GM18870 (cell line): Measurements from ENCODE around the gene RNU4-1.

Experiments
- ATAC-seq: cut with Tn5 transposase; IDR thresholded peaks from one replicate; pipeline ENCODE4 v1.9.1; 2021; ENCODE audit warnings: moderate library complexity; ENCODE audit not compliant: unreplicated experiment

The RNU4-1 gene

DNA sequence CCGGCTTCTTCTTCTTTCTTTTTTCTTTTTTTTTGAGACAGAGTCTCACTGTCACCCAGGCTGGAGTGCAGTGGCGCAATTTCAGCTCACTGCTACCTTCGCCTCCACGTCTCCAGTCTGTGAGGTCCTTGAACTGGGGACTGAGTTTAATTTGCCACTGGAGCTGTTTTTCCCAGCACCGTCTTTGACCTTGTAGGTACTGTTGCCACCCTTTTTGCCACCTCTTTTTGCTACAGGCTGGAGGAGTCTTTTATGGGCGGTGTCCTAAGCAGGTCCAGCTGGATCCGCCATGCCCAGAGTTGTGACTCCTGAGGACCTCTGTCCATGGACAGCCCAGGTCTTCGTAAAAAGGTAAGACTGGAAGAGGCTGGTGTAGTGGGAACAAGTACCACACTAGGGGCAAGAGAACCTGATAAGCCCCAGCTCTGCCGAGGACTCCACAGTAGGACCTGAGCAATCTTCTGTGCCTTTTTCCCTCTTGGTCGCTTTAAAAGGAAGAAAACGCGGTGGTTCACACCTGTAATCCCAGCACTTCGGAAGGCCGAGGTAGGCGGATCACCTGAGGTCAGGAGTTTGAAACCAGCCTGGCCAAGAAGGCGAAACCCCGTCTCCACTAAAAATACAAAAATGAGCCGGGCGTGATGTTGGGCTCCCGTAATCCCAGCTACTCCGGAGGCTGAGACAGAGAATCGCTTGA is 2.3 kb downstream of the RNU4-1 start:
- ATAC-seq, result no peak

DNA sequence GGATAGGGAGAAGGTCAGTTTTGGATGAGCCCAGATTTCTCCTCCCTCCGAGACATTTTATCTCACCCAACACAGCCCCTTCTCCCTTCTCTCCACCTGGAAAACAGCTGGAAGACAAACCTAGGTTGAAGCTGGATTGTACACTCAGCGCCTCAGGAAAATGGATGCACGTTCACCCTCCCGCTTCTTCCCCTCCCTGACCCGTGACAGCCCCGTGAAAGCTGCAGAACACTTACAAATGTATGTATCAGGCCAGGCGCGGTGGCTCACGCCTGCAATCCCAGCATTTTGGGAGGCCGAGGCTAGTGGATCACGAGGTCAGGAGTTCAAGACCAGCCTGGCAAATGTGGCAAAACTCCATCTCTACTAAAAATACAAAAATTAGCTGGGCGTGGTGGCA is 5.5 kb downstream of the RNU4-1 start:
- no peak for ATAC-seq

DNA sequence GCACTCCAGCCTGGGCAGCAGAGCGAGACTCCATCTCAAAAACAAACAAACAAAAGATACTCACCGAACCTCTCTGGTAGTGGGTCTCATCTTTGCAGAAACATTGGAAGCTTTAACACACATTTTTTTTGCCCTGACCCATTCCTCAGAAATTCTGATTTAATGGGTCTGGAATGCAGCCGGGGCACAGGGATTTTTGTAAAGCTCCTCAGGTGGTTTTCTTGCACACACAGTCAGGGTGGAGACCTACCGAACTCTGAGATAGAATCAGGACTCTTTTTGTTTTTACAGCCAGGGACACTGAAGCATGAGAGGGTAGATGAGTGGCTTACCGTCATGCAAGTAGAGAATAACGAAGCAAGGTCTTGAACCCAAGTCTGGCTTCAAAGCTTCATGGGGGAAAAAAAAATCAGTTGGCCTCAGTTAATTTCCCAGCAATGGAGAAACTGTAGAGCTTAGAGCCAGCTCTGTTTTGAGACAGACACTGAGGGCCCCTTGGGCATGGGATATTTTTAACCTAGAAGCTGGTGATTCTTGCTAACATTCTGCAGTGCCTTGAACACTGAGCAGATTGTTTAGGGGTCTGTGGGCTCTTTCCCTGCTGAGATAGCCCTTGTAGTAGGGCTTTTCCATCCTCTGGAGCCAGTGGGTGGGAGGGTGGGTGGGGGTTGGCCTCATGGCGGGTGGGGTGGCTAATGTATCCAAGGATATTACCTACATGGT is 6.1 kb downstream of the RNU4-1 start:
- ATAC-seq, result no peak

DNA sequence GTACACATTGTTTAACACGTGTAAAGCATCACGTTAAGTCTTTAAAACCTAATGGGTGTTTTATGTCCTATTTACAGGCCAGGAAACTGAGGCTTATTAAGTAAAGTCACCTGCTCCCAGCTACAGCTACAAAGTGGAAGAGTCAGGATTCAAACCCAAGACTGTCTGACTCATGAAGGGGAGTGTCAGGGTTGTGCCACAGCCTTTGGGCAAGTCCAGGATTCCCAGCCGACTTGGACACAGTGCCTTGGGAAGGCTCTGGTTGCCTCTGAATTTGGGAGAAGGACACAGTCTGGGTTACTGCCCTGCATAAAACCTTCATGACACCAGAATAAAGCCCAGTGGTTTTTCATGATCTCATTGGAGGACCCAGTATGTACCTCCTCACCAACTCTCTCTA is 8.7 kb downstream of the RNU4-1 start:
- ATAC-seq, result no peak

DNA sequence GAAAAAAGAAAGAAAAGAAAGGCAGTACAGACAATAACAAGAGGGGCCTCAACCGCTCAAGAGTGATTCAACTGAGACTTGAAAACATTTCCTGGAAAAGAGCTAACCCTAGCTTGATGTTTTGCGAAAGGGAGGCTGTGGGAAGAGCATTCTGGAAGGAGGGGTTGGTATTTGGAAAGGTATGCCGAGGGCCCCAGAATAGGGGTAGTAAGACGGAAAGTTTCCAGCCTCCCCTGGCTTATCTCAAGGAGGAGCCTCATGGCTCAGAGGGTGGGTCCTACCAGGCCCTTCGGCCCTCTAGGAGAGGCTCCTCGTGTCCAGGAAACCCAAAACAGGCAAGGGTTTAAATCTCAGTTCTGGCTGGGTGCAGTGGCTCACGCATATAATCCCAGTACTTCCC is 9.7 kb downstream of the RNU4-1 start:
- ATAC-seq, result no peak

DNA sequence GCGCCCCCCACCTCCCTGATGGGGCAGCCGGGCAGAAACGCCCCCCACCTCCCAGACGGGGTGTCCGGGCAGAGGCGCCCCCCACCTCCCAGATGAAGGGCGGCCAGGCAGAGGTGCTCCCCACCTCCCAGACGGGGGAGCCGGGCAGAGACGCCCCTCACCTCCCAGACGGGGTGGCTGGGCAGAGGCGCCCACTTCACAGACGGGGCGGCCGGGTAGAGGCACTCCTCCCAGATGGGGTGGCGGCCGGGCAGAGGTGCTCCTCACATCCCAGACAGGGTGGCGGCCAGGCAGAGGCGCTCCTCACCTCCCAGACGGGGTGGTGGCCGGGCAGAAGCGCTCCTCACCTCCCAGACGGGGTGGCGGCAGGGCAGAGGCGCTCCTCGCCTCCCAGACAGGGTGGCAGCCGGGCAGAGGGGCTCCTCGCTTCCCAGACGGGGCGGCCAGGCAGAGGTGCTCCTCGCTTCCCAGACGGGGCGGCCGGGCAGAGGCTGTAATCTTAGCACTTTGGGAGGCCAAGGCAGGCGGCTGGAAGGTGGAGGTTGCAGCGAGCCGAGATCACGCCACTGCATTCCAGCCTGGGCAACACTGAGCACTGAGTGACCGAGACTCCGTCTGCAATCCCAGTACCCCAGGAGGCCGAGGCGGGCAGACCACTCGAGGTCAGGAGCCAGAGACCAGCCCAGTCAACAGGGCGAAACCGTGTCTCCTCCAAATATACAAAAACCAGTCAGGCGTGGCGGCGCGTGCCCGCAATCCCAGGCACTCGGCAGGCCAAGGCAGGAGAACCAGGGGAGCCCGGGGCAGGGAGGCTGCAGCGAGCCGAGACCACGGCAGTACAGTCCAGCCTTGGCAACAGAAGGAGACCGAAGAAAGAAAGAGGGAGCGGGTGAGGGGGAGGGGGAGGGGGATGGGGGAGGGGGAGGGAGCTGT is 14.6 kb downstream of the RNU4-1 start:
- no peak for ATAC-seq

DNA sequence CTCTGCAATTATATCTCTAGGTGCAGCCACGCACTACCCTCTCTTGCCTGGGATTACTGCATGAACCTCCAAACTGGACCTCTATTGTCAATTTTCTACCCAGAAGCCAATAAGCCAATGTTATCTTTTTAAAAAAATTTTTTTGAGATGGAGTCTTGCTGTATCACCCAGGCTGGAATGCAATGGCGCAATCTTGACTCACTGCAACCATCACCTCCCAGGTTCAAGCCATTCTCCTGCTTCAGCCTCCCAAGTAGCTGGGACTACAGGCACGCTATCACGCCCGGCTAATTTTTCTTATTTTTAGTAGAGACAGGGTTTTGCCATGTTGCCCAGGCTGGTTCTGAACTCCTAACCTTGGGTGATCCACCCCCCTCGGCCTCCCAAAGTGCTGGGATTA is 16.3 kb downstream of the RNU4-1 start:
- ATAC-seq, result no peak

DNA sequence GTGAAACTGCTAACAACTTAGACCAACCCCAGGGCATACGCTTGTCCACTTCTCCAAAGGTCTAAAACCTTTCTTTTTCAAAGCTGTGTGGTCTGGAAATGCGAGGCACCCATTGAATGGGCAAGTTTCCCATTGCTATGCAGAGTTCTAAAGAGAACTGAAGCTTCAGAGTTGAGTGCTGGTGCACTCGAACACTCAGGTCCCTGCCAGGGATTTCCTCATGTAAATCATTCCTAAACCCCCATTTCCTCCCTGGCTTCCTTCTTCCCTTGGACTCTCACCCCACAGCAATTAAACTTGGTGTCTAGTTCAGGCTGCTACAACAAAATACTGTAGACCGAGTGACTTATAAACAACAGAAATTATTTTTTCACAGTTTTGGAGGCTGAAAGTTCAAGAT is 25.3 kb downstream of the RNU4-1 start:
- ATAC-seq, result no peak

DNA sequence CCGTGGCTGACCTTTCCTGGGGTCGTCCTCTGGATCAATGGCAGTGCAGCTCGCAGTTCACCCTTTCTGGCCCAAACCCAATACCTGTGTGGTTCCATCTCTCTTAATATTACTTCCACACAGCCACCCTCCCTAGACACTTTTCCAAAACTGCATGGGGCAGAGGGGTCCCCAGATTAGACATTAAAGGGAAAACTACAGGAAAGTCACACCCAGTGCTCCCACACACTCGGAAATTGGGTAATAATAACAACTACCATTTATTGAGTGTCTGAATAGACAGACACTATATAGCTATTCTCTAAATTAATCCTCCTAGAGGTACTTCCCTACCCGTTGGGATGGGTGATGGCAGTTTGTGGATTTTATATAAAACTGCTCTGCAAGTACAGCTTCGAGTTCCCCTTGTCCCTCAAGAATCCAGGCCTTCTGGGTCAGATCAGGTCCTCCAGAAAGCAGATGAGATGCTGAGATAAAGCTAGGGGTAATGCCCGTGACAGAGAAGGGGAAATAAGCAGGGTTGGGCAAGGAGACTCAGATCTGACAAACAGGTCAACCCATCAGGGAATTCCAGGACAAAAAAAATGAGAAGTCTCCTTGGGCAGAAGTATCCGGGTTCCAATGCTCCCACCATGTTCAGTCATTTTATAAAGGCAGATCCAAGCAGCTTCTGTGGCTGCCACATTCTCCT is 26.7 kb downstream of the RNU4-1 start:
- no peak for ATAC-seq

DNA sequence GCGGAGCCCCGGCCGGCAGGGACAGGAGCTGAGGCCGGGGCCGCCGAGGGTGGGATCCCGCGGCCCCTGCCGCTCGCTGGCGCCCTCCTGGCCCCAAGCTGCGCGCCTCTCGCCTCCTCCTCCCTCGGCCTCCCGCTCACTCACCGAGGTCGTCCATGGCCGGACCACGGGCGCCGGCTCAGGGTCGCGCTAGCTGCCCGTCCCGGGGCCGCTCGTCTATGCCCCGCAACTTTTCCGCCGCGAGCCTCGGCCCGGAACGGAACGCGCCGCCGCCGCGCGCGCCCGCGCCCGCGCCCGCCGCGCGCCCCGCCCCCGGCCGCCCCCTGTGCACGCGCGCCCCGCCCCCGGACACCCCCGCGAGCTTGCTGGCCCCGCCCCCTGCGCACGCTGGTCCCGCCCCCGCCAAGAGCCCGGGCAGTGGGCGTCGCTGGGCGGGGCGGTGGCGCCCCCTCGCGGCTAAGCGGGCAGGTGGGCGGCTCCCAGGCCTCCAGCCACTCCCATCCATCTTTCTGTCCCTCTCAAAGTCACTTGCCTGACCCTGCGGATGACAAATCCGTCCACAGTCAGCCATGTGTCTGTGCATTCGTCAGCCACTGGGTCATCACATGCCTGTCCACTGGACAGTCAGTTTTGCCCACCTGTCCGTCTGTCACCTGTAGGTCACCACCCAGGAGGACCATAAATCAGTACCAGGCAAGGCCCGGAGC is 27.4 kb downstream of the RNU4-1 start, which contains the start of gene PXN:
TSS of gene PXN (minus strand) at position 258 of the 707 bp plus-strand sequence. CDS start at position 157, 101 bp downstream.
- no peak for ATAC-seq

DNA sequence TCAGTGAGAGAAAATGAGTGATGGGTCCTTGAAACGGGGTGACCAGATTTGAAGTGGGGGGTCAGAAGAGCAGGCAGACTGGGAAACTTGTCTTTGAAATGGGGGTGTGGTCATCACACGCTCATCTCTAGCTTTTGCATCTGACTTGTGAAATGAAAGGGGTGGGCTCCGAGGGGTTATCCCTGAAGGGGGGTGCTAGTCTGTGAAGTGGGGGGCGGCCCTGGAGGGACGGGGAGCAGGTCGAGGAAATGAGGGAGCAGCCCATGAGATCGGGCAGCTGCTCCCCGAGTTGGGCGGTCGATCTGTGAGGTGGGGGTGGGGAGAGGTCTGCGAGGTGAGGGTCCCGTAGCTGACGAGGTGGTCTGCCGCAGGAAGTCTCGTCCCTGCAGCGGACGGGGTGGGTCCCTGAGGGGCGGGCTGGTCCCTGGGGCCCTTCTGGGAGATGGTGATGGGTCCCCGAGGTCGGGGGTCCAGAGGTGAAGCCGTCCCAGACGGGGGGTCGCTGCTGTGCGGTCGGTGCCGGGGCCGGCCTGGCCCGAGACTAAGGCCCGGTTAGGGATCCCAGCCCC is 28.0 kb downstream of the RNU4-1 start:
- no peak for ATAC-seq

DNA sequence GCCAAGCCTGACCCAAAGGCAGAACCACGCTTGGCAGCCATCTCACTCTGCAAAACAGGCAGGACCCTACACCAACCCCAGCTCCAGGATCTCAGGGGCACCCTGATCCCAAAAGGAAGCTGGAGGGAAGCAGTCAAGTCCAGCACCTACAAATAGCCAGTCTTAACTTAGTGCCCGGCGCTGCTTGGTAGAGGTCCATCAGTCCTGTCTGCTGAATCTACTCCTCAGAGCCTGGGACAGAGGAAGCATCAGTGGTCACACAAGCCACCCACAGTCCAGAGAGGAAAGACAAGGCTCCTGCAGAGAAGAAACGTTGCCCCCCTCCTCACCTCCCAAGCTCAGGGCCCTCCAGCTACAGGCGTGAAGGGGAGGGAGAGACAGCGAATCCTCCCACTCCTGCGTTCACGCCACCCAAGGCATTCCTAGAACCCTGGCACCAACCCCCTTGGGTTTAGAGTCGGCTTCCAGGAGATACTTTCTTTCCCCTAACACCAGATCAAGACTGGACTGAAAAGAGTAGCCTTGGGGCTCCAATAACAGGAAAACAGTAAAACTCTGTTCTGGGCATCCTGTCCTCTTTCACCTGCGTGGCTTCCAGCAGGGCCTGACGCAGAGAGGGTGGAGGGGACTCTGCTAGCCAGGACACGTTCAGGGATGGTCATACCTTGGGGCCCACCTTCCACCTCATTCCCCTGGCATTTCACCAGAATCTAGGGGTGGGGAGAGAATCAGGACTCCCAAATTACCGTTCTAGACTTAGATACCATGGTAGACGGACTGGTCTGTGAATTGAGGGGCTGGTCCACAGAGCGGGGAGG is 28.7 kb downstream of the RNU4-1 start:
- no peak for ATAC-seq

DNA sequence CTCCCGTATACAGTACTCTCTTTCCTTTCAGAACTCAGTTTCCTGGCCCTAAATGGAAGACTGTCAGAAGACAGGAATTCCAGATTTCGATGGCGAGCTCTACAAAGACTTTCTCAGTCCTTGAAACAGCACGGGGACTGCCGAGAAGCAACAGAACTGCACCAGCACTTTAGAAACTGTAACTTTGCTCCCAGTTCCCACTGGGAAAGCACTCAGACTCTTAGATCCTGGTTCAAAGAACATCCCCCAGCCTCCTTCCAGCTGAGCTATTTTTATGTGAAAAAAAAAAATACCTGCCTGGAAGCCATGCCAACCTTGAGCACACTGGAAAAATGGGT is 29.3 kb downstream of the RNU4-1 start:
- ATAC-seq, result no peak

DNA sequence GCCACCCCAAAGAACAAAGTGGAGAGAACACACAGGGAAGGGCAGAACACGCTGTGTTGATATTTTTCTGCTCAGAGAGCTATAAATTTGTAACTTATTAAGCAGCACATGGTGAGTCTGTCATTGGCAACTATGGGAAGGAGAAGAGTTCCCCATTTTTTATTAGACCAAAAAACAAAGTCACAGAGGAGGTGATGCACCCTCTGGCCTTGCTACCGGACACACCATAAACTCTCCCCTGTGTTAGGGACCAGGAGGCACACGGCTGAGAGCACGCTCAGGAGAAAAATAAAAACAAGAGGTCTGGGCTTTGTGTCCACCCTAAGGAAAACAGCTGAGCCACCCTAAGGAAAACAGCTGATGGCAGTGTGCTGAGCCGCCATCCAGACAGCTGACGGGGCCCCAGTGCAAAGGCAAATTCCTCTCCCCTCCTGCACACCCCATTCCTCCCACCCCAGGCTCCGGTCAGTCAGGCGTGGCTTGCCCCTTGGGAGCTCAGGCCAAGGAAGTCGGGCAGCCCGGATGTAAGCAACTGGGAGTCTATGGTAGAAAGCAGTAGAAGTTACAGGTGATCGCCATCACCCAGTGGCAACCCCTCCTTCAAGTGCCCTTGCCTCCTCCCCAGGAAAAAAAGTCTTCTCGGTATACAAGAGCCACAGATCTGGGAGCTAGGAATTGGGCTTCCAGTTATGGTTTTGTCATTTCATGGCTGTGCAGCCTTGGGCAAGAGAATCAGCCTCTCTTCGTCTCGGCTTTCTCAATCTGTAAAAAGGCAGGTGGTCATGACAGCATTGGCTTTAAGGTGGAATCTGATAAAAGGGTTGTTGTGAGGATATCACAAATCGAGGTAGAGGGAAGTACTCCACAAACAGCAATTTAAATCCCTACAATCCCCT is 29.9 kb downstream of the RNU4-1 start:
- ATAC-seq, result no peak

DNA sequence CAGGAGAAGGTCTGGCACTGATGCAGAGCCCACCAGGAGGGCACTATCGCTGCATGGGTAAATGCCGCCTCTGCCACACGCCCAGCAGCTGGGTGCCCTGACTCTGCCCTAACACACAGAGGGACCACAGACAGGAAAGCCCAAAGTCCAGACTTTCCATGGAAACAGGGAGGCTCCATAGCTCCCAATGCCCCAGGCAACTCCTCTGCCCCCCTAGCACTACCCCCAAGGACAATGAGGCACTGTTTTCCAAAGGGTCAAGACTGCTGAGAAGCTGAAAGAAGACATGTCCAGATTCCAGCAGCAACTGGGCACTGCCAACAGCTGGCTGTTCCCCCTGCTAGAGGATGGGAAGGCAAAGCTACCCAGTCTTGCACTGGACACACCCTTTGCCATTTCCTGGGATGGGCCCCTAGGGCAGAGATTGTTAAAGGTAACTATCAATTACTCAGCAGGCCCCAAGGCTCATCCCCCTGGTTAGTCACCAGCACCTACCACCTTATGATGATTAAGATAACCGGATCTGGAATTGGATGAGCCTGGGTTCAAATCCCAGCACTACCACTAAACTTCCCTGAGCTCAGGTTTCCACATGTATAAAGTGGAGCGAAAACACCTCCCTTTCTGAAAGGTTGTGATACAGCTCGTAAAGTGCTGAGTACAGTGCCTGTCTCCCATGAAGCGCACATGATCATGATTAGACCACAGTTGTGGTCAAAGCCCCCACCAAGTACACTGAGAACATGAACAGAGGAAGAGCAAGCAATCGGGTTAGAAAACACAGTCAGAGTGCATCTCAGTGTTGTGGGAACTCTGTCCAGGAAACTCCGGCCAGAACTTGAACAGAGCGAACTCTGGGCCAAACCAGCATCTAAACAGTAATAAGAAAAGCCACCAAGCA is 30.8 kb downstream of the RNU4-1 start:
- ATAC-seq, result no peak

DNA sequence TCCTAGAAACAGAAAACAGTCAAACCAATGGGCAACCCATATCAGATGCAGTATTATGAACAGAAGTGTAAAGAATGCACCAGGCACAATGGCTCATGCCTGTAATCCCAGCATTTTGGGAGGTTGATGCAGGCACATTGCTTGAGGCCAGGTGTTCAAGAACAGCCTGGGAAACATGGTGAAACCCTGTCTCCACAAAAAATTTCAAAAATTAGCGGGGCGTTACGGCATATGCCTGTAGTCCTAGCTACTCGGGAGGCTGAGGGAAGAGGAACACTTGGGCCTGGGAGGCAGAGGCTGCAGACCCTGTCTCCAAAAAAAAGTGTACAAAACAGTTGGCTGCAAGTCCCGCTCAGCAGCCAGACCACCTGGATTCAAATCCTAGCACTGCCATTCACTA is 32.4 kb downstream of the RNU4-1 start:
- ATAC-seq, result no peak
